ENCODE results near the gene PYGO1.

- TF ChIP-seq CTCF (IDR thresholded peaks at IDR 0.05; ENCODE audit: low read depth, low read length) (no peak), POLR2A (IDR thresholded peaks at IDR 0.05; ENCODE audit: extremely low read depth, insufficient read length) (no peak), MAX (IDR thresholded peaks at IDR 0.05; ENCODE audit: low read depth, low read length) (no peak)
Measured at GRCh38 chr15:55515491-55515890, 72.7 kb downstream of the PYGO1 start.
